ENCODE results near the gene ZNF414.

GRCh38 chr19:8478598-8478997 lies 35.4 kb downstream of the ZNF414 start:
- TF ChIP-seq, protein P1, sequence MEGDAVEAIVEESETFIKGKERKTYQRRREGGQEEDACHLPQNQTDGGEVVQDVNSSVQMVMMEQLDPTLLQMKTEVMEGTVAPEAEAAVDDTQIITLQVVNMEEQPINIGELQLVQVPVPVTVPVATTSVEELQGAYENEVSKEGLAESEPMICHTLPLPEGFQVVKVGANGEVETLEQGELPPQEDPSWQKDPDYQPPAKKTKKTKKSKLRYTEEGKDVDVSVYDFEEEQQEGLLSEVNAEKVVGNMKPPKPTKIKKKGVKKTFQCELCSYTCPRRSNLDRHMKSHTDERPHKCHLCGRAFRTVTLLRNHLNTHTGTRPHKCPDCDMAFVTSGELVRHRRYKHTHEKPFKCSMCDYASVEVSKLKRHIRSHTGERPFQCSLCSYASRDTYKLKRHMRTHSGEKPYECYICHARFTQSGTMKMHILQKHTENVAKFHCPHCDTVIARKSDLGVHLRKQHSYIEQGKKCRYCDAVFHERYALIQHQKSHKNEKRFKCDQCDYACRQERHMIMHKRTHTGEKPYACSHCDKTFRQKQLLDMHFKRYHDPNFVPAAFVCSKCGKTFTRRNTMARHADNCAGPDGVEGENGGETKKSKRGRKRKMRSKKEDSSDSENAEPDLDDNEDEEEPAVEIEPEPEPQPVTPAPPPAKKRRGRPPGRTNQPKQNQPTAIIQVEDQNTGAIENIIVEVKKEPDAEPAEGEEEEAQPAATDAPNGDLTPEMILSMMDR (conservative IDR thresholded peaks at IDR 0.05; ENCODE audit: low read length): no peak
- no peak for TF ChIP-seq EZH2phosphoT487 (IDR thresholded peaks at IDR 0.05; ENCODE audit: borderline replicate concordance)
